ENCODE measurements around the gene DLK1. TPM values are rescaled to one million over a fixed set of nuclear protein-coding genes. Genes with fewer than 3 reads are reported as not detected.

Gene DLK1
- total and polyA plus RNA-seq, 2 experiments from 2014 or later = not detected

DNA sequence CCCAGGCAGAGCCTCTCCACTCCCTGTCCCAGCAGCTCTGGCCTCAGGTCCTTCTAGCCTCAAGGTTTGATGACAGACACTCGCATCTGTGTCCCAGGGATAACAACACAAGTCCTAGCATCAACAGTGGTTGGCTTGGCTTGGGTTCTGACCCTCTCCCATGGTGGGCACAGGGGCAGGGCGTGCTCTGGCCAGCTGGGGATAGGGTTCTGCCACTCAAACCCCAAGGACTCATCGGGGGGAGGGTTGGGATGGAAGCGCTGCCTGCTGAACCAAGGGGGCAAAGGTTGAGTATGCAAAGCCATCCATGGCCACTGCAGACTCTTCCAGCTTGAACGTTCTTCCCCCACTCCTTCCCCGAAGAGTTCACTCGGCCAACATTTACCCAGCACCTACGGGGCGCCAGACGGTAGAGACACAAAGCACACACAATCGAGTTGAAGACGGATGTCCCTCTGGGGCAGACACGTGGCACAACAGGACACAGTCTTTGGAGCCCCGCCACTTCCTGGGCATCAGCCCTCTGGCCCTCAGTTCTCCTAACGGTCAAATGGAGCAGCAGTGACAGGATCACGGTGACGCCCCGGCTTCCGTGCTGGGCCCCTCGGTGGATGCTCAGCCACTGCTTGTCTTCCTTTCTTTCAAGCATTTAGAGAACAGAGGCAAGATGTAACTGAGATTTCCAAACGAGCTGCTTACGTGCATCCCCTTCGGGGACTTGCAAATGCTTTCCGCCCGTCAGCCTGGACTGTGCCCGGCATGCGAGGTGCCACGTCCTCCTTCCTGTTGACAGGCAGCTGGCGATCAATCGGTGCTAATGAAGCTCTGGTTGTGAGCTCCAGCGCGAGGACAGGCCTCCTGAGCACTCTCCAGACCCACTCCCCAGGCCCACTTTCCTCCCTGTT, 42.6 kb downstream of the DLK1 start:
- Histone ChIP-seq H3K4me1 (ENCODE audit: insufficient read depth) (no peaks in the 10 kb centered on the region), H3K9ac (no peak overlapping the region), H3K27ac (no peak overlapping the region), H3K36me3 (ENCODE audit: low read depth) (no peaks in the 10 kb centered on the region), H4K20me1 (ENCODE audit: insufficient read depth) (no peaks in the 10 kb centered on the region), H3K9me3 (ENCODE audit: low read depth) (no peaks in the 10 kb centered on the region), H2AFZ (no peak overlapping the region), H3K4me2 (ENCODE audit: unreplicated experiment) (no peak overlapping the region), H3K4me3 (no peak overlapping the region), H3F3A (ENCODE audit: insufficient read depth) (no peaks in the 10 kb centered on the region), H3K9me2 (ENCODE audit: insufficient read depth) (no peaks in the 10 kb centered on the region), H3K79me2 (ENCODE audit: insufficient read depth) (no peaks in the 10 kb centered on the region), H3K27me3 (replicated peaks; ENCODE audit: insufficient read depth) (peaks cover 57% of the 10 kb centered on the region)
- in situ Hi-C loops (cut with MboI) = no loop called here
- TF ChIP-seq EZH2phosphoT487 (IDR thresholded peaks at IDR 0.05; ENCODE audit: insufficient read depth, low read depth) (no peak), EZH2 (IDR thresholded peaks at IDR 0.05; ENCODE audit: insufficient read depth, poor library complexity, severe bottlenecking) (no peak)
- 52 to 55% methylated on average over 32 of the region's 32 CpGs for WGBS, 2 experiments (ENCODE audit: low coverage in 1 of 2, low lambda C conversion rate in 2 of 2, missing lambda C conversion rate in 2 of 2)
- no peak for DNase-seq

DNA sequence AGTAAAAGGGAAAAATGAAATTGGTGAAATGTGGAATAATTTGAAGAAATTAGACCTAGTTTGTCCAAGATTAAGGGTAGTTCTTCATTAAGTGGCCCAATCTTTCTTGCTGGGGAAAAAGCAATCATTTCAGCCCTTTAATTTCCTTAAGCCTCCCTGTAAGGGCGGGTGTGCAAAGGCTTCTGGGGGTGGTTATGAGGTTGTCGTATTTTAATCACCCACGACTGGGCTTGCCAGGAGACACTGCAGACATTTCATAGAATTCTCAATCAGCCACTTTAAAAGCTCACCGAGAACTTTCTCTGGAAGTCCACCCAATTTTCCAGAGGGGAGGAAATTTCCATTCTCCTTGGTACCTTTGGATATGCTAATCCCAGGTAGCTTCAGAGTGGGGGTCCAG, 43.4 kb downstream of the DLK1 start:
- Histone ChIP-seq H3K27ac (no peak overlapping the region), H3K4me1 (ENCODE audit: insufficient read depth) (no peaks in the 10 kb centered on the region), H4K20me1 (ENCODE audit: insufficient read depth) (no peaks in the 10 kb centered on the region), H3K4me3 (no peak overlapping the region), H3K27me3 (replicated peaks; ENCODE audit: insufficient read depth) (peaks cover 63% of the 10 kb centered on the region), H3K79me2 (ENCODE audit: insufficient read depth) (no peaks in the 10 kb centered on the region), H3K9me3 (ENCODE audit: low read depth) (no peaks in the 10 kb centered on the region), H3K9ac (no peak overlapping the region), H3K9me2 (ENCODE audit: insufficient read depth) (no peaks in the 10 kb centered on the region), H2AFZ (no peak overlapping the region), H3K4me2 (ENCODE audit: unreplicated experiment) (no peak overlapping the region), H3F3A (ENCODE audit: insufficient read depth) (no peaks in the 10 kb centered on the region), H3K36me3 (ENCODE audit: low read depth) (no peaks in the 10 kb centered on the region)
- in situ Hi-C loops (cut with MboI) = no loop called here
- no peak for DNase-seq
- no peak for TF ChIP-seq EZH2 (IDR thresholded peaks at IDR 0.05; ENCODE audit: insufficient read depth, poor library complexity, severe bottlenecking)
- no peak for TF ChIP-seq EZH2phosphoT487 (IDR thresholded peaks at IDR 0.05; ENCODE audit: insufficient read depth, low read depth)
- WGBS, 2 experiments (ENCODE audit: low coverage in 1 of 2, low lambda C conversion rate in 2 of 2, missing lambda C conversion rate in 2 of 2) = 49 to 52% methylated on average over 4 of the region's 4 CpGs

DNA sequence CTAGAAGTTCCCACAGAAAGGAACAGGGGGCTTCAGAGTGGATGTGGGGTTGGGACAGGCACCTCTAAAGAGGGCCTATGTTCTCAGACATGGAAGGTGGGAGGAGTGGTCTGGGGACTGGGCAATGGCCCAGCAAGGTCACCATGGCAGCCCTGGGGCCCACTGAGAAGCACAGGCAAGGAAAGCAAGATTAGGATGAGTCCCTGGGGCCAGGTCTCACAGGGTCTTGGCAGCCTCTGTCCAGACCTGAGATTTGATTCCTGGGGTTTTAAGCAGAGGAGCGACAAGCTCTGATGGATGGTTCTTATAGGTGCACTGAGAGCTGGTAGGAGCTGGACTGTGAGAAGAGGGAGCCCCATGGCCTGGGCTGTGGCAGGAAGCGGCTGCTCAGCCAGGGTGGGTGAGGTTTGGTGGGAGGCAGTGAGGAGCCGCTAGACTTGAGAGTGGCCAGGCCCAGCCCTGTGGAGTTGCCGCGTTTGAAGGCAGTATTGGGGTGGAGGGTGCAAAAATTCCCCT, 44.0 kb downstream of the DLK1 start:
- Histone ChIP-seq H3K79me2 (ENCODE audit: insufficient read depth) (no peaks in the 10 kb centered on the region), H3K9me2 (ENCODE audit: insufficient read depth) (no peaks in the 10 kb centered on the region), H3K9me3 (ENCODE audit: low read depth) (no peaks in the 10 kb centered on the region), H2AFZ (no peak overlapping the region), H3K4me2 (ENCODE audit: unreplicated experiment) (no peak overlapping the region), H4K20me1 (ENCODE audit: insufficient read depth) (no peaks in the 10 kb centered on the region), H3K9ac (no peak overlapping the region), H3F3A (ENCODE audit: insufficient read depth) (no peaks in the 10 kb centered on the region), H3K36me3 (ENCODE audit: low read depth) (no peaks in the 10 kb centered on the region), H3K4me3 (no peak overlapping the region), H3K4me1 (ENCODE audit: insufficient read depth) (no peaks in the 10 kb centered on the region), H3K27ac (no peak overlapping the region), H3K27me3 (replicated peaks; ENCODE audit: insufficient read depth) (peaks cover 63% of the 10 kb centered on the region)
- in situ Hi-C loops (cut with MboI) = no loop called here
- no peak for TF ChIP-seq EZH2phosphoT487 (IDR thresholded peaks at IDR 0.05; ENCODE audit: insufficient read depth, low read depth)
- no peak for TF ChIP-seq EZH2 (IDR thresholded peaks at IDR 0.05; ENCODE audit: insufficient read depth, poor library complexity, severe bottlenecking)
- WGBS, 2 experiments (ENCODE audit: low coverage in 1 of 2, low lambda C conversion rate in 2 of 2, missing lambda C conversion rate in 2 of 2) = 83 to 87% methylated on average over 5 of the region's 5 CpGs
- DNase-seq = no peak

DNA sequence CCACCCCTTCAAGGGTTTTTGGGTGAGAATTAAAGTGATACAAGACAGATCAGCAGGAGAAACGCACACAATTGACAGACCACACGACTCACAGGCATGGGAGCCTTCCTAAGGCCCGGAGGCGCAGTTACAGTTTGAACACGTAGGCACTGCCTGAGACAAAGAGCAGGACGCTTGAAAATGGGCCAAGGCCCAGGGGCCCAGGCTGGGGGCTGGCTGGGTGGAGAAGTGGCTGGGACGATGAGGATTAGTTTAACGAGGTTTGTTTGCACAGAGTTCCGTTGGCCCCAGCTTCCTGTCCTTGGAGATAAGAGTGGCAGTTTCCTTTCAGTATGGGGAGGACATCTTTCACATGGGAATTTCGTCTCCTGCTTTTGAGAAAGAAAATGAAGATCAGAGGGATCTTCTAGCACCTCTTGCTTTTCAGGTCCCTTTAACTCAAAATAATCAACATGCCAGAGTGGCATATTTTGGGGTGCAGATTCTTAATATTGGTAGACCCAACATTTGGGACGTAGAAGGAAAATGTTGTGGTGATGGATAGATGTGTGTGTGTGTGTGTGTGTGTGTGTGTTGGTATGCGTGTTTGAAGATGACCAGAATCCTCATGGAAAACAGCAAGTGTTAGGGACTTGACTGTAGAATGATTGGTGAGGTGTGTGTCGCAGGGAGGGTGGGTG, 44.6 kb downstream of the DLK1 start:
- Histone ChIP-seq H3K9me3 (ENCODE audit: low read depth) (no peaks in the 10 kb centered on the region), H3K27me3 (replicated peaks; ENCODE audit: insufficient read depth) (peaks cover 59% of the 10 kb centered on the region), H3K4me1 (ENCODE audit: insufficient read depth) (no peaks in the 10 kb centered on the region), H3K9ac (no peak overlapping the region), H4K20me1 (ENCODE audit: insufficient read depth) (no peaks in the 10 kb centered on the region), H3K27ac (no peak overlapping the region), H2AFZ (no peak overlapping the region), H3K9me2 (ENCODE audit: insufficient read depth) (no peaks in the 10 kb centered on the region), H3K79me2 (ENCODE audit: insufficient read depth) (no peaks in the 10 kb centered on the region), H3F3A (ENCODE audit: insufficient read depth) (no peaks in the 10 kb centered on the region), H3K36me3 (ENCODE audit: low read depth) (no peaks in the 10 kb centered on the region), H3K4me2 (ENCODE audit: unreplicated experiment) (no peak overlapping the region), H3K4me3 (no peak overlapping the region)
- in situ Hi-C loops (cut with MboI) = no loop called here
- TF ChIP-seq EZH2phosphoT487 (IDR thresholded peaks at IDR 0.05; ENCODE audit: insufficient read depth, low read depth) (no peak), EZH2 (IDR thresholded peaks at IDR 0.05; ENCODE audit: insufficient read depth, poor library complexity, severe bottlenecking) (no peak)
- no peak for DNase-seq
- WGBS, 2 experiments (ENCODE audit: low coverage in 1 of 2, low lambda C conversion rate in 2 of 2, missing lambda C conversion rate in 2 of 2) = 59 to 66% methylated on average over 13 of the region's 13 CpGs

All from GM23248 (cell line).